SK-N-SH (cell line): Measurements from ENCODE around the gene RDH14. TPM values are rescaled to one million over a fixed set of nuclear protein-coding genes. Genes with fewer than 3 reads are reported as not detected.

Experiments
- CTCF ChIA-PET: fragments of 300-600, 350-600 bp; formaldehyde crosslinking; extraction: SDS; loops from one replicate; lab custom pipeline; 2021; lab: Yijun Ruan, JAX
- POLR2A ChIA-PET: fragments of 350-600 bp; sonication (Branson Sonifier 250); formaldehyde crosslinking; extraction: SDS; loops from one replicate; lab custom pipeline; 2020; ENCODE audit warnings: antibody characterized with exemption, inconsistent platforms; lab: Yijun Ruan, JAX
- DNase-seq: peaks from one replicate; pipeline ENCODE4 v3.0.0; 2012
- H2AFZ ChIP-seq: fragments of 200-600 bp; sonication (generic); 2 replicates; pipeline ENCODE4 v1.8.1; 2016; ENCODE audit warnings: antibody characterized with exemption, mild to moderate bottlenecking, low read depth
- H3F3A ChIP-seq: fragments of 200-600 bp; sonication (generic); replicated peaks from 2 replicates; pipeline ENCODE3; 2016; ENCODE audit warnings: antibody characterized with exemption, mild to moderate bottlenecking; ENCODE audit not compliant: insufficient read depth
- H3K27ac ChIP-seq, 2 experiments: fragments of 200-500 bp in 1 of 2; fragments of 200-600 bp in 1 of 2; sonication (Bioruptor generic) in 1 of 2; sonication (generic), shearing (Covaris generic) in 1 of 2; 2 replicates each; pipeline versions ENCODE4 v1.5.1 to v1.6.1; 2014 to 2016; ENCODE audit warnings: low read depth in 2 of 2, inconsistent platforms in 1 of 2, low read length in 1 of 2, mild to moderate bottlenecking in 1 of 2, mixed read lengths in 1 of 2
- H3K27me3 ChIP-seq: fragments of 200-600 bp; sonication (generic), shearing (Covaris generic); 2 replicates; pipeline ENCODE4 v1.6.1; 2016; ENCODE audit warnings: mixed run types; ENCODE audit not compliant: insufficient read depth
- H3K36me3 ChIP-seq, 2 experiments: fragments of 200-500 bp in 1 of 2; fragments of 200-600 bp in 1 of 2; sonication (Bioruptor generic) in 1 of 2; sonication (generic) in 1 of 2; replicated peaks in 1 of 2; 2 replicates each; pipeline versions ENCODE3 to v1.5.1; 2014 to 2016; ENCODE audit warnings: low read length in 1 of 2, mild to moderate bottlenecking in 1 of 2; ENCODE audit not compliant: insufficient read depth in 2 of 2, control insufficient read depth in 1 of 2
- H3K4me1 ChIP-seq, 2 experiments: fragments of 200-500 bp in 1 of 2; fragments of 200-600 bp in 1 of 2; sonication (Bioruptor generic) in 1 of 2; sonication (generic), shearing (Covaris generic) in 1 of 2; 2 replicates each; pipeline versions ENCODE4 v1.5.1 to v1.6.1; 2014 to 2016; ENCODE audit warnings: low read depth in 1 of 2, low read length in 1 of 2, mixed run types in 1 of 2; ENCODE audit not compliant: insufficient read depth in 2 of 2, control insufficient read depth in 1 of 2
- H3K4me2 ChIP-seq: fragments of 200-600 bp; sonication (generic), shearing (Covaris generic); 2 replicates; pipeline ENCODE4 v1.6.1; 2017; ENCODE audit warnings: mixed run types
- H3K4me3 ChIP-seq, 2 experiments: fragments of 200-500 bp in 1 of 2; fragments of 200-600 bp in 1 of 2; sonication (Bioruptor generic) in 1 of 2; sonication (generic), shearing (Covaris generic) in 1 of 2; 2 replicates each; pipeline versions ENCODE4 v1.5.1 to v1.8.1; 2014 to 2016; ENCODE audit warnings: low read depth in 2 of 2, inconsistent platforms in 1 of 2, low read length in 1 of 2, mild to moderate bottlenecking in 1 of 2, mixed read lengths in 1 of 2, moderate library complexity in 1 of 2
- H3K79me2 ChIP-seq: fragments of 200-600 bp; sonication (generic); 2 replicates; pipeline ENCODE4 v1.8.1; 2017; ENCODE audit warnings: mild to moderate bottlenecking; ENCODE audit not compliant: insufficient read depth
- H3K9ac ChIP-seq: fragments of 200-600 bp; sonication (generic); 2 replicates; pipeline ENCODE4 v1.6.1; 2017; ENCODE audit warnings: mixed run types
- H3K9me2 ChIP-seq: fragments of 200-600 bp; sonication (generic); 2 replicates; pipeline ENCODE4 v1.6.1; 2017; ENCODE audit warnings: mixed run types
- H3K9me3 ChIP-seq: fragments of 200-600 bp; sonication (generic); 2 replicates; pipeline ENCODE4 v1.6.1; 2017; ENCODE audit warnings: mixed run types, mild to moderate bottlenecking, moderate library complexity
- H4K20me1 ChIP-seq: fragments of 200-600 bp; sonication (generic); 2 replicates; pipeline ENCODE4 v1.6.1; 2017; ENCODE audit warnings: mild to moderate bottlenecking, mixed run types; ENCODE audit not compliant: insufficient read depth
- CHD2 ChIP-seq: fragments of 150-350 bp; IDR thresholded peaks from 2 replicates; pipeline ENCODE4 v1.6.1; 2018; ENCODE audit warnings: low read length; ENCODE audit not compliant: partially characterized antibody
- EP300 ChIP-seq, 2 experiments: IDR thresholded peaks; 2 replicates each; pipeline versions ENCODE4 v1.4.0 to v1.6.1; 2012; ENCODE audit warnings: borderline replicate concordance in 1 of 2, low read depth in 1 of 2, low read length in 1 of 2
- JUND ChIP-seq: IDR thresholded peaks from 2 replicates; pipeline ENCODE4 v1.4.0; 2012
- MEF2A ChIP-seq: IDR thresholded peaks from 2 replicates; pipeline ENCODE4 v1.4.0; 2012; ENCODE audit warnings: low read depth, borderline replicate concordance
- MXI1 ChIP-seq: IDR thresholded peaks from 2 replicates; pipeline ENCODE4 v1.6.1; 2012; ENCODE audit warnings: mild to moderate bottlenecking, low read depth, low read length, improper control_type of control experiment
- NFIC ChIP-seq: IDR thresholded peaks from 2 replicates; pipeline ENCODE4 v1.4.0; 2012; ENCODE audit warnings: borderline replicate concordance
- NRF1 ChIP-seq: IDR thresholded peaks from 2 replicates; pipeline ENCODE4 v1.6.1; 2012; ENCODE audit warnings: low read depth, mild to moderate bottlenecking, low read length
- POLR2AphosphoS5 ChIP-seq: IDR thresholded peaks from 2 replicates; pipeline ENCODE4 v1.6.1; 2012; ENCODE audit warnings: low read depth, low read length
- RAD21 ChIP-seq: IDR thresholded peaks from 2 replicates; pipeline ENCODE4 v1.6.1; 2012; ENCODE audit warnings: mild to moderate bottlenecking, low read length
- RXRA ChIP-seq: IDR thresholded peaks from 2 replicates; pipeline ENCODE4 v1.4.0; 2012; ENCODE audit warnings: low read depth, mild to moderate bottlenecking, borderline replicate concordance
- TCF12 ChIP-seq: IDR thresholded peaks from 2 replicates; pipeline ENCODE4 v1.4.0; 2012
- TEAD4 ChIP-seq: IDR thresholded peaks from 2 replicates; pipeline ENCODE4 v1.4.0; 2012; ENCODE audit warnings: mild to moderate bottlenecking, borderline replicate concordance; ENCODE audit not compliant: insufficient read depth
- YY1 ChIP-seq: IDR thresholded peaks from 2 replicates; pipeline ENCODE4 v1.4.0; 2012; ENCODE audit warnings: low read depth, mild to moderate bottlenecking
- WGBS: methylation state at CpG from one replicate; pipeline ENCODE4 v1.1.6; 2017; ENCODE audit warnings: low lambda C conversion rate; 5-methylcytosine and 5-hydroxymethylcytosine counted together
- polyA plus RNA-seq, 3 experiments: library from polyadenylated mRNA; depleted of rRNA; stranded (reverse); fragments of >200 nt; gene quantifications; 2 replicates each; pipeline ENCODE4 v1.2.3, GENCODE V29; 2012

Gene RDH14
- polyA plus RNA-seq, 1 of the 3 experiments (the other 2 are of a cell fraction) = 20.2 TPM

DNA sequence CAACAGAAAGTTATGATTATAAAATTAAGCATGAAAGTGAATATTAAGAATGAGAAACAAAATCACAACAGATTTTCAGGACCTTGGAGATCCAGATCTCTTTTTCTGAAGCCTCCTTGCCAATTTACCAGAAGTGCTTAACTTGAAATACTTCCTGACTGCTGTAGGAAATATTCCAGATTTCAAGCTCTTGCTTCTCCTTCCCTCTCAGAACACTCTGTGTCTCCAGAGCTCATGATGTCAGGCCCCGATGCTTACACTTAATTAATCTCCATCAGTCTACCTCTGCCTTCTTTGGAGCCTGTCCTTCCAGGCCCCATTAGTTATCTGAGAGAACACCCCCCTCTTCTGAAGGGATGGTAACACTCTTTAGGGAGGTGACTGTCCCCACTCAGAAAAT lies 49.6 kb upstream of the RDH14 start:
- no peak for DNase-seq
- Histone ChIP-seq H3F3A (peaks cover 11% of the 10 kb centered on the region), H3K27ac (no peak overlapping the region), H3K79me2 (no peaks in the 10 kb centered on the region), H3K4me3 (no peak overlapping the region), H3K9ac (no peak overlapping the region), H3K9me2 (no peaks in the 10 kb centered on the region), H2AFZ (no peak overlapping the region), H3K9me3 (no peaks in the 10 kb centered on the region), H3K36me3 (no peaks in the 10 kb centered on the region), H3K27me3 (no peaks in the 10 kb centered on the region), H3K4me2 (no peak overlapping the region), H4K20me1 (no peaks in the 10 kb centered on the region), H3K4me1 (peaks cover 15 to 17% of the 10 kb centered on the region in 2 experiments; a peak in 3 of 4 replicates)
- WGBS = 76% methylated on average over 1 of the region's 1 CpG
- POLR2A ChIA-PET = no interaction called here
- TF ChIP-seq YY1 = no peak
- no peak for TF ChIP-seq NRF1
- no peak for TF ChIP-seq MXI1
- no peak for TF ChIP-seq TEAD4
- no peak for TF ChIP-seq RAD21
- TF ChIP-seq MEF2A = no peak
- no peak for TF ChIP-seq CHD2
- CTCF ChIA-PET = interaction anchor here (0.7 to 3.9 kb wide), 7 partner anchors 9 to 89 kb away, joined by 3 to 19 read pairs (median 4); no protein-coding TSS in a partner anchor

- H3K27ac ChIP-seq = peak overlapping the region; percentile 11 to 97; a peak in 3 of 4 replicates
- no peak overlapping the region for H3K4me3 ChIP-seq
- DNase-seq = no peak
- no peaks in the 10 kb centered on the region for H3K9me2 ChIP-seq
- H3K9ac ChIP-seq = no peak overlapping the region
- H2AFZ ChIP-seq = no peak overlapping the region
- TF ChIP-seq RXRA = no peak
- H4K20me1 ChIP-seq = no peaks in the 10 kb centered on the region
- H3K9me3 ChIP-seq = no peaks in the 10 kb centered on the region
- peaks cover 7 to 24% of the 10 kb centered on the region in 2 experiments for H3K4me1 ChIP-seq
- no peak overlapping the region for H3K4me2 ChIP-seq
- peaks cover 6% of the 10 kb centered on the region for H3F3A ChIP-seq
- ChIA-PET POLR2A (interaction anchor here (0.7 to 1.0 kb wide), 2 partner anchors 45 kb away, joined by 3 to 5 read pairs; partner anchors contain the start of gene RDH14), CTCF (interaction anchor here (1.7 to 3.7 kb wide), 2 partner anchors 8 to 85 kb away, joined by 5 to 18 read pairs; no protein-coding TSS in a partner anchor)
- no peaks in the 10 kb centered on the region for H3K27me3 ChIP-seq
- H3K79me2 ChIP-seq = no peaks in the 10 kb centered on the region
- H3K36me3 ChIP-seq = no peaks in the 10 kb centered on the region
These were observed 44.7 kb upstream of the RDH14 start for GRCh38 chr2:18605115-18605514.

DNA sequence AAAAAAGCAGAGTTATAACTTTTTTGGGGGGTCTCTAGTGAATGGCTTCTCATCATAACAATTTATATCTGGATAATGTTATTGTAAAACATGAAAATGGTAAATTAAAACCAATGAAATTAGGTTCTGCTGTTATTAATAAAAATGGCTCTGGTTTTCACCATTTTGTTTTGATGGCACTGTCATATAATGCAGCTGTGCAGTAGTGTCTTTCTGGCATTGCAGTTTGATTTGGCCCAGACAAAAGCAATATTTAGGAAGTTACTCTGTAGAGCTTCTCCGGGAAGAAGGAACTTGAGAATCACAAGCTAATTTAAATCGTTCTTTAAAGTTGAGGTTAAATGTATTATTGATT lies 44.1 kb upstream of the RDH14 start:
- peak overlapping the region; percentile 11 to 97; a peak in 3 of 4 replicates for H3K27ac ChIP-seq
- peak overlapping the region; percentile 1; the same call in 1 of the 2 replicates for H3K4me2 ChIP-seq
- 4% methylated on average over 2 of the region's 2 CpGs for WGBS
- DNase-seq = peak; percentile 30
- no peak overlapping the region for H2AFZ ChIP-seq
- H3K9me2 ChIP-seq = no peaks in the 10 kb centered on the region
- peak; percentile 51; the same call in 1 of the 2 replicates for TF ChIP-seq TCF12
- TF ChIP-seq MXI1 = peak; percentile 35; the same call in 1 of the 2 replicates
- TF ChIP-seq JUND = no peak
- peak; percentile 6 for TF ChIP-seq CHD2
- TF ChIP-seq NFIC = no peak
- TF ChIP-seq EP300 (IDR thresholded peaks at IDR 0.05; ENCODE audit: borderline replicate concordance in 1 of 2, low read depth in 1 of 2, low read length in 1 of 2) = peak in 1 of 2 experiments; percentile 75; a peak in 2 of 4 replicates
- TF ChIP-seq POLR2AphosphoS5 = peak; percentile 6; the same call in 1 of the 2 replicates
- H3K4me1 ChIP-seq = peaks cover 13 to 28% of the 10 kb centered on the region in 2 experiments
- H4K20me1 ChIP-seq = no peaks in the 10 kb centered on the region
- no peaks in the 10 kb centered on the region for H3K27me3 ChIP-seq
- no peaks in the 10 kb centered on the region for H3K36me3 ChIP-seq
- H3K79me2 ChIP-seq = no peaks in the 10 kb centered on the region
- peaks cover 12% of the 10 kb centered on the region for H3F3A ChIP-seq
- ChIA-PET POLR2A (interaction anchor here (0.7 kb wide), 1 partner anchor 44 kb away, joined by 3 read pairs; the partner anchor contains the start of gene RDH14), CTCF (interaction anchor here (1.7 to 3.7 kb wide), 2 partner anchors 9 to 85 kb away, joined by 5 to 18 read pairs; no protein-coding TSS in a partner anchor)
- no peak overlapping the region for H3K4me3 ChIP-seq
- no peak overlapping the region for H3K9ac ChIP-seq
- H3K9me3 ChIP-seq = no peaks in the 10 kb centered on the region
